WTC11 (cell line): ENCODE measurements around the gene KRT7. TPM values are rescaled to one million over a fixed set of nuclear protein-coding genes. Genes with fewer than 3 reads are reported as not detected.

Experiments used
- ATAC-seq: fragments of 200-7000 bp; cut with Tn5 transposase; 2 replicates; pipeline ENCODE4 v1.10.0; 2021; ENCODE audit warnings: mild to moderate bottlenecking, moderate library complexity
- Bru-seq: library from RNA; stranded (reverse); fragments of 400-500 nt; gene quantifications from one replicate; lab custom pipeline; 2021; lab: Mats Ljungman, UMichigan
- CTCF ChIA-PET: fragments of 300-600 bp; sonication (Branson Sonifier 250); formaldehyde crosslinking; loops from one replicate; lab custom pipeline; 2021; ENCODE audit warnings: antibody characterized with exemption; lab: Charles Lee
- POLR2A ChIA-PET: fragments of 350-600 bp; sonication (Branson Sonifier 250); formaldehyde crosslinking; loops from one replicate; lab custom pipeline; 2021; ENCODE audit warnings: antibody characterized with exemption; lab: Charles Lee
- DNase-seq: peaks from one replicate; pipeline ENCODE4 v3.0.0; 2021; ENCODE audit warnings: low spot score
- H3K27ac Mint-ChIP-seq: 2 replicates; pipeline ENCODE4 v1.8.0; 2021; ENCODE audit warnings: mixed read lengths
- H3K27me3 Mint-ChIP-seq: 2 replicates; pipeline ENCODE4 v1.8.0; 2021; ENCODE audit warnings: low read depth, mild to moderate bottlenecking, moderate library complexity, mixed read lengths
- H3K36me3 Mint-ChIP-seq: 2 replicates; pipeline ENCODE4 v1.8.0; 2021; ENCODE audit warnings: mixed read lengths
- H3K4me1 Mint-ChIP-seq: 2 replicates; pipeline ENCODE4 v1.8.0; 2022; ENCODE audit warnings: mixed read lengths
- H3K4me3 Mint-ChIP-seq: 2 replicates; pipeline ENCODE4 v1.8.0; 2021; ENCODE audit warnings: mild to moderate bottlenecking, moderate library complexity, mixed read lengths
- H3K9me3 Mint-ChIP-seq: 2 replicates; pipeline ENCODE4 v1.8.0; 2021; ENCODE audit warnings: mixed read lengths
- CREB1 ChIP-seq: sonication (generic); formaldehyde crosslinking; IDR thresholded peaks from 2 replicates; pipeline ENCODE4 v1.8.0; 2023; ENCODE audit warnings: mild to moderate bottlenecking, missing genetic modification reagents
- CTCF ChIP-seq: fragments of 200-600 bp; IDR thresholded peaks from 2 replicates; pipeline ENCODE4 v1.8.0; 2022; ENCODE audit warnings: antibody characterized with exemption
- E2F5 ChIP-seq: sonication (generic); formaldehyde crosslinking; IDR thresholded peaks from 2 replicates; pipeline ENCODE4 v1.8.1; 2022; ENCODE audit warnings: mild to moderate bottlenecking, moderate library complexity, missing genetic modification reagents
- FOXJ3 ChIP-seq: sonication (generic); formaldehyde crosslinking; IDR thresholded peaks from 2 replicates; pipeline ENCODE4 v1.9.0; 2021; ENCODE audit warnings: missing genetic modification reagents, mild to moderate bottlenecking, borderline replicate concordance
- FOXP1 ChIP-seq: sonication (generic); formaldehyde crosslinking; IDR thresholded peaks from 2 replicates; pipeline ENCODE4 v1.8.0; 2022; ENCODE audit warnings: missing genetic modification reagents, mild to moderate bottlenecking, moderate library complexity, borderline replicate concordance
- GTF2I ChIP-seq: fragments of 250-450 bp; sonication (Bioruptor Pico); conservative IDR thresholded peaks from 2 replicates; pipeline ENCODE4 v1.4.0; 2021; ENCODE audit warnings: mild to moderate bottlenecking
- IRF1 ChIP-seq: sonication (generic); formaldehyde crosslinking; IDR thresholded peaks from 2 replicates; pipeline ENCODE4 v1.8.0; 2023; ENCODE audit warnings: missing genetic modification reagents
- IRF2 ChIP-seq: sonication (generic); formaldehyde crosslinking; IDR thresholded peaks from 2 replicates; pipeline ENCODE4 v1.8.0; 2022; ENCODE audit warnings: low read depth, missing genetic modification reagents, borderline replicate concordance
- JAZF1 ChIP-seq: fragments of 250-450 bp; sonication (Bioruptor Pico); IDR thresholded peaks from 2 replicates; pipeline ENCODE4 v1.9.0; 2021; ENCODE audit warnings: moderate library complexity, mild to moderate bottlenecking, inconsistent platforms
- JUN ChIP-seq: sonication (generic); formaldehyde crosslinking; IDR thresholded peaks from 2 replicates; pipeline ENCODE4 v1.8.0; 2023; ENCODE audit warnings: mild to moderate bottlenecking, missing genetic modification reagents
- MYBL2 ChIP-seq: sonication (generic); formaldehyde crosslinking; IDR thresholded peaks from 2 replicates; pipeline ENCODE4 v1.8.1; 2023; ENCODE audit warnings: mild to moderate bottlenecking, moderate library complexity, missing genetic modification reagents
- NFE2L1 ChIP-seq: sonication (generic); formaldehyde crosslinking; IDR thresholded peaks from 2 replicates; pipeline ENCODE4 v1.8.1; 2023; ENCODE audit warnings: missing genetic modification reagents
- NFYB ChIP-seq: sonication (generic); formaldehyde crosslinking; conservative IDR thresholded peaks from 2 replicates; pipeline ENCODE4 v1.8.0; 2022; ENCODE audit warnings: low read depth, missing genetic modification reagents
- NR2C2 ChIP-seq: sonication (generic); formaldehyde crosslinking; IDR thresholded peaks from 2 replicates; pipeline ENCODE4 v1.8.0; 2022; ENCODE audit warnings: mild to moderate bottlenecking, missing genetic modification reagents
- NR3C1 ChIP-seq: sonication (generic); formaldehyde crosslinking; conservative IDR thresholded peaks from 2 replicates; pipeline ENCODE4 v1.8.1; 2023; ENCODE audit warnings: low read depth, mild to moderate bottlenecking, missing genetic modification reagents
- OVOL2 ChIP-seq: fragments of 250-450 bp; sonication (Bioruptor Pico); IDR thresholded peaks from 2 replicates; pipeline ENCODE4 v1.9.0; 2021; ENCODE audit warnings: mild to moderate bottlenecking, borderline replicate concordance
- RELA ChIP-seq: sonication (generic); formaldehyde crosslinking; IDR thresholded peaks from 2 replicates; pipeline ENCODE4 v1.8.1; 2022; ENCODE audit warnings: missing genetic modification reagents, mild to moderate bottlenecking, borderline replicate concordance
- TP53 ChIP-seq: sonication (generic); formaldehyde crosslinking; IDR thresholded peaks from 2 replicates; pipeline ENCODE4 v1.8.1; 2023; ENCODE audit warnings: mild to moderate bottlenecking, missing genetic modification reagents
- ZBTB21 ChIP-seq: sonication (generic); formaldehyde crosslinking; IDR thresholded peaks from 2 replicates; pipeline ENCODE4 v1.8.1; 2023; ENCODE audit warnings: mild to moderate bottlenecking, missing genetic modification reagents, borderline replicate concordance
- ZBTB43 ChIP-seq: sonication (generic); formaldehyde crosslinking; IDR thresholded peaks from 2 replicates; pipeline ENCODE4 v1.8.1; 2023; ENCODE audit warnings: mild to moderate bottlenecking, missing genetic modification reagents
- ZNF121 ChIP-seq: sonication (generic); formaldehyde crosslinking; IDR thresholded peaks from 2 replicates; pipeline ENCODE4 v1.8.0; 2023; ENCODE audit warnings: missing genetic modification reagents
- ZNF219 ChIP-seq: sonication (generic); formaldehyde crosslinking; IDR thresholded peaks from 2 replicates; pipeline ENCODE4 v1.8.0; 2023; ENCODE audit warnings: missing genetic modification reagents, mild to moderate bottlenecking, borderline replicate concordance
- ZNF232 ChIP-seq: sonication (generic); formaldehyde crosslinking; IDR thresholded peaks from 2 replicates; pipeline ENCODE4 v1.8.0; 2022; ENCODE audit warnings: mild to moderate bottlenecking, missing genetic modification reagents
- ZNF396 ChIP-seq: fragments of 250-450 bp; sonication (Bioruptor Pico); IDR thresholded peaks from 2 replicates; pipeline ENCODE4 v1.8.0; 2021; ENCODE audit warnings: mild to moderate bottlenecking, moderate library complexity, borderline replicate concordance
- ZNF425 ChIP-seq: fragments of 250-450 bp; sonication (Bioruptor Pico); conservative IDR thresholded peaks from 2 replicates; pipeline ENCODE4 v1.9.0; 2021; ENCODE audit warnings: mild to moderate bottlenecking
- ZSCAN18 ChIP-seq: fragments of 250-450 bp; sonication (Bioruptor Pico); IDR thresholded peaks from 2 replicates; pipeline ENCODE4 v2.1.2; 2022; ENCODE audit warnings: mild to moderate bottlenecking, moderate library complexity
- long read RNA-seq, 3 experiments: library from RNA in 1 of 3; library from capped mRNA in 1 of 3; library from polyadenylated mRNA in 1 of 3; unstranded in 2 of 3; stranded (forward) in 1 of 3; transcript quantifications; one replicate each; pipeline ENCODE4 v2.0.0, GENCODE V29; 2021
- total RNA-seq: library from RNA; stranded (reverse); gene quantifications from 3 replicates; pipeline ENCODE4 v1.2.3, GENCODE V29; 2021

KRT7 gene
- total RNA-seq (10.6 to 11.5 TPM (median 11.4 TPM) in 3 replicates), Bru-seq, nascent RNA (percentile 39 among the genes with signal in this experiment)
- long read RNA-seq, experiment 1, transcript KRT7-201 (9 exons, 1,754 nt): major isoform, 14 of 22 reads
- long read RNA-seq, experiment 1, partial matches to known transcripts: 5 of 22 reads
- long read RNA-seq, experiment 1, other reads (novel, unspliced or antisense): 3 of 22 reads
- long read RNA-seq, experiment 2, partial matches to known transcripts: 2 of 6 reads
- long read RNA-seq, experiment 2, other reads (novel, unspliced or antisense): 1 of 6 reads
- long read RNA-seq, experiment 3, partial matches to known transcripts: 0 of 1 reads
- long read RNA-seq, experiment 3, other reads (novel, unspliced or antisense): 1 of 1 reads

- no peaks in the 10 kb centered on the region for H3K36me3 Mint-ChIP-seq
- ChIA-PET POLR2A (interaction anchor here (1.3 kb wide), 1 partner anchor 12 kb away, joined by 3 read pairs; no protein-coding TSS in a partner anchor), CTCF (interaction anchor here (1.1 to 5.9 kb wide), 15 partner anchors 8 to 209 kb away, joined by 3 to 56 read pairs (median 4); no protein-coding TSS in a partner anchor)
- ATAC-seq (peak; percentile 61), DNase-seq (peak; percentile 58)
- peaks cover 50% of the 10 kb centered on the region for H3K4me1 Mint-ChIP-seq
- H3K27ac Mint-ChIP-seq: no peak within 1 kb of the TSS; the same call in 1 of the 2 replicates
- peak within 1 kb of the TSS; percentile 78 for H3K4me3 Mint-ChIP-seq
- no peaks in the 10 kb centered on the region for H3K9me3 Mint-ChIP-seq
- H3K27me3 Mint-ChIP-seq: peaks cover 51% of the 10 kb centered on the region
- TF ChIP-seq MYBL2 (CRISPR knock-in tag) (peak; percentile 29; the same call in 1 of the 2 replicates), IRF2 (no peak), GTF2I (no peak), OVOL2 (CRISPR knock-in tag) (no peak), FOXP1 (CRISPR knock-in tag) (0 out of 2 replicates have a peak, but pooled peaks have one; percentile 43), NR3C1 (CRISPR knock-in tag) (no peak), IRF1 (CRISPR knock-in tag) (no peak), E2F5 (CRISPR knock-in tag) (peak; percentile 65; the same call in 1 of the 2 replicates), ZNF121 (CRISPR knock-in tag) (no peak), ZBTB43 (no peak), ZNF232 (CRISPR knock-in tag) (no peak), ZBTB21 (CRISPR knock-in tag) (no peak), ZNF425 (CRISPR knock-in tag) (no peak), ZNF219 (CRISPR knock-in tag) (no peak), CREB1 (CRISPR knock-in tag) (no peak), NFE2L1 (CRISPR knock-in tag) (no peak), CTCF (no peak), FOXJ3 (no peak), RELA (CRISPR knock-in tag) (no peak), JUN (CRISPR knock-in tag) (no peak), ZNF396 (no peak), ZSCAN18 (CRISPR knock-in tag) (no peak), JAZF1 (CRISPR knock-in tag) (no peak), TP53 (CRISPR knock-in tag) (0 out of 2 replicates have a peak, but pooled peaks have one; percentile 39), NFYB (CRISPR knock-in tag) (no peak), NR2C2 (CRISPR knock-in tag) (no peak)
Observed at GRCh38 chr12:52232674-52233461, at the start of gene KRT7. Gene KRT7 (plus strand): TSS chr12:52233243. CDS start chr12:52233297, 54 bp downstream.
